Gastroesophageal sphincter (tissue), 4 donors: Measurements from ENCODE around the gene TTC23. TPM values are rescaled to one million over a fixed set of nuclear protein-coding genes. Genes with fewer than 3 reads are reported as not detected.
A peak's percentile ranks its signal among the peaks of the same experiment; 100 is the strongest.

ENCODE experiments used
- ATAC-seq: fragments of 150-250 bp; one replicate; pipeline ENCODE4 v1.9.1; 2016; ENCODE audit warnings: mild to moderate bottlenecking, moderate library complexity
- H3K27ac ChIP-seq, 4 donors: fragments of 200-600 bp; sonication (generic) in 3 of 4; 1 replicate in 3 of 4; 2 replicates in 1 of 4; pipeline ENCODE4 v1.5.1; 2016 to 2019
- H3K27me3 ChIP-seq: fragments of 200-600 bp; sonication (generic); one replicate; pipeline ENCODE4 v1.5.1; 2019
- H3K36me3 ChIP-seq, 2 donors: fragments of 200-600 bp; sonication (generic); one replicate each; pipeline ENCODE4 v1.5.1; 2019; ENCODE audit warnings: control low read depth in 1 of 2
- H3K4me1 ChIP-seq, 3 donors: fragments of 200-600 bp; sonication (generic); 1 replicate in 2 of 3; 2 replicates in 1 of 3; pipeline ENCODE4 v1.5.1; 2016 to 2019; ENCODE audit warnings: control low read depth in 2 of 3
- H3K4me3 ChIP-seq, 2 donors: fragments of 200-600 bp; sonication (generic); one replicate each; pipeline ENCODE4 v1.5.1; 2019; ENCODE audit warnings: mild to moderate bottlenecking in 1 of 2, moderate library complexity in 1 of 2
- H3K9me3 ChIP-seq, 3 donors: fragments of 200-600 bp; sonication (generic); one replicate each; pipeline ENCODE4 v1.5.1; 2017 to 2019; ENCODE audit warnings: control low read depth in 2 of 3
- CTCF ChIP-seq, 4 experiments: fragments of 200-600 bp in 2 of 4; fragments of 450-650 bp in 2 of 4; sonication (generic) in 1 of 4; IDR thresholded peaks; one replicate each; pipeline ENCODE4 v1.5.1; 2017 to 2019; ENCODE audit warnings: antibody characterized with exemption in 4 of 4, mild to moderate bottlenecking in 2 of 4, moderate library complexity in 2 of 4
- EP300 ChIP-seq: sonication (generic); formaldehyde crosslinking; IDR thresholded peaks from one replicate; pipeline ENCODE4 v1.6.1; 2017; ENCODE audit warnings: antibody characterized with exemption, mild to moderate bottlenecking
- POLR2A ChIP-seq, 2 donors: fragments of 450-650 bp; IDR thresholded peaks; one replicate each; pipeline ENCODE4 v1.6.1; 2017; ENCODE audit warnings: antibody characterized with exemption in 2 of 2, mild to moderate bottlenecking in 2 of 2, moderate library complexity in 1 of 2
- POLR2AphosphoS5 ChIP-seq: sonication (generic); formaldehyde crosslinking; IDR thresholded peaks from one replicate; pipeline ENCODE4 v1.6.1; 2017; ENCODE audit warnings: antibody characterized with exemption
- WGBS, 2 donors: methylation state at CpG; one replicate each; pipeline ENCODE4 v1.1.5; 2018; ENCODE audit warnings: low coverage in 1 of 2; 5-methylcytosine and 5-hydroxymethylcytosine counted together
- total RNA-seq, 4 donors: library from RNA; depleted of rRNA; stranded (reverse); fragments of >200 nt; gene quantifications; one replicate each; pipeline ENCODE4 v1.1.0, GENCODE V29; 2016

TTC23 gene
- total RNA-seq, 4 donors from 2014 or later = 13.7 to 33.3 (median 20.0) TPM

DNA sequence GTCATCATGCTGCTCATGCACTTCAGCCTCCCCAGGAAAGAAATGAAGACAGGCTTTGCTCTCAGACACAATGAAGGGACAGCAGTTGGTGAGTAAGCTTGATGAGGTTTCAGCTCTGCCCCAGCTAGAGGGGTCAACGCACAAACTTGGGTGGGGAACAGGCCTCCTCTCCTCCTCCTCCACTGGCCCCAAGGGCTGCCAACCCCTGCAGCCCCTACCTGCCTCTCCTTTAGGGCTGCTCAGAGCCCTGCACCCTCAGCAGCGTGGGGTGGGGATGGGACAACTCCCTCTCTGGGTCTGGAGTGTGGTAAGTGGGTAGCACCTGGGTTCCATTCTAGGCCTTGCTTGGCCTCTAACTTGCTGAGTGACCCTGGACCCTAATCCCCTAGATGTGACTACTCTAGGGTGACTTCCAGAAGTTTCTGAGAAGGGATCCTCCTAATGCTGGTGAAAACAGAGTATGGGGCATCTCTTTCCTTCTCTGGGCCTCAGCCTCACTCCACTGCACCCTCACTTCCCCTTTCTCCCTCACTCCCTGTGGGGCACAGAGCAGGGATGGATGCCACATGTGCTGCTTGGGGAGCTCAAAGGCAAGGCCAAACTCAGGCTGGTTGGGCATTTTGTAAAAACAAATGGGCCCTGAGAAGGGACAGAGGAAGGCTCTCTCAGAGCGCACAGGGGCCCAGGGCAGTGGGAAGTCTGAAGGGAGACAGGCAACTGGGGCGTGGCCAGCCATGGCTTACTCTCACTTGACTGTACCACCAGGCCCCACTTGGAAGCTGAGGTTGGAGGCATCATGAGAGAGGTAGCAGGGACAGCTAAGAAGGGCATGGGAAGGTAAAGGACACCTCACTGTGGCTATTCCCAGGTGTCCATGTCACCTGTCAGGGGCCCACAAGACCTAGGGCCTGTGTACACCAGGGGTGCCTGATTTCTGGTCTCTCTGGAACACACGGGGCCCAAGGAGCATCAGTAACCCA is 80.5 kb downstream of the TTC23 start:
- Histone ChIP-seq H3K27me3 (no peaks in the 10 kb centered on the region), H3K9me3 (no peaks in the 10 kb centered on the region), H3K36me3 (peaks cover 0 to 5% of the 10 kb centered on the region in 2 donors), H3K27ac (peak overlapping the region; percentile 92 to 100 (median 98)), H3K4me3 (no peak overlapping the region), H3K4me1 (peaks cover 12 to 81% (median 16%) of the 10 kb centered on the region in 3 donors)
- WGBS, 2 donors = 60% methylated on average over 2 of the region's 5 CpGs; no CpG with 5 or more reads in 1 of the 2 donors
- TF ChIP-seq POLR2AphosphoS5 = no peak
- no peak for ATAC-seq

GRCh38 chr15:99167640-99168039 is 81.7 kb downstream of the TTC23 start:
- no peak for TF ChIP-seq POLR2A (IDR thresholded peaks at IDR 0.05)
- no peak for ATAC-seq
- Histone ChIP-seq H3K9me3 (no peaks in the 10 kb centered on the region), H3K36me3 (peaks cover 0 to 7% of the 10 kb centered on the region in 2 donors), H3K27ac (peak overlapping the region; percentile 92 to 100 (median 98)), H3K27me3 (no peaks in the 10 kb centered on the region), H3K4me3 (no peak overlapping the region), H3K4me1 (peaks cover 12 to 69% (median 14%) of the 10 kb centered on the region in 3 donors)
- 50 to 75% methylated on average over 1 to 6 of the region's 6 CpGs for WGBS, 2 donors

DNA sequence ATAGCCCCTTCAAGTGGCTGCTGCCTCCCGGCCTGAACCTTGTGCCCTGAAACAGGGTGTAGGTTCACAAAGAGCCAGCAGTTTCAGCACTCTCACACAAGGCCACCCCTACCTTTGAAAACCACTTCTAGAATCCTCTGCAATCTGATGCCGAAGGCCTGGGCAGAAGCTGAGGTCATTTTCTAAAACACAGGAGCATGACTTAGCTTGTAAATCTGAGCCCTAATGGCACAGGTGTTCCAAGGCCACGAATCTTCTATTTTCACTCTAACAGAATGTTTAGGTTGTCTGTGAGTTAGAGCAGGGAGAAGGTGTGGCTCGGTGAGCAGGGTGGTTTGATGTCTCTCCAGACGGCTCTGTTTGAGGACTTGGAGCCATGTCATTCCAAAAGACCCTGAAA is 82.2 kb downstream of the TTC23 start:
- Histone ChIP-seq H3K27me3 (no peaks in the 10 kb centered on the region), H3K36me3 (peaks cover 0 to 11% of the 10 kb centered on the region in 2 donors), H3K4me1 (peaks cover 12 to 64% (median 14%) of the 10 kb centered on the region in 3 donors), H3K9me3 (no peaks in the 10 kb centered on the region), H3K27ac (peak overlapping the region; percentile 92 to 100 (median 98)), H3K4me3 (no peak overlapping the region)
- 25 to 56% methylated on average over 3 of the region's 5 CpGs for WGBS, 2 donors
- ATAC-seq = no peak
- TF ChIP-seq POLR2A (IDR thresholded peaks at IDR 0.05) = no peak
- no peak for TF ChIP-seq POLR2AphosphoS5
- TF ChIP-seq EP300 = no peak
- TF ChIP-seq CTCF (IDR thresholded peaks at IDR 0.05) = no peak

- Histone ChIP-seq H3K27ac (peak overlapping the region; percentile 92 to 100 (median 98)), H3K4me1 (peaks cover 12 to 54% (median 14%) of the 10 kb centered on the region in 3 donors), H3K27me3 (no peaks in the 10 kb centered on the region), H3K9me3 (no peaks in the 10 kb centered on the region), H3K4me3 (no peak overlapping the region), H3K36me3 (peaks cover 0 to 16% of the 10 kb centered on the region in 2 donors)
- 86 to 87% methylated on average over 9 to 20 of the region's 23 CpGs for WGBS, 2 donors
- no peak for TF ChIP-seq CTCF (IDR thresholded peaks at IDR 0.05)
- peak; percentile 28 for TF ChIP-seq POLR2AphosphoS5
- TF ChIP-seq EP300 = no peak
- no peak for TF ChIP-seq POLR2A (IDR thresholded peaks at IDR 0.05)
- no peak for ATAC-seq
Observed at GRCh38 chr15:99165956-99166689, 83.3 kb downstream of the TTC23 start.

- H3K4me1 ChIP-seq = peaks cover 9 to 45% (median 12%) of the 10 kb centered on the region in 3 donors
- H3K27me3 ChIP-seq = no peaks in the 10 kb centered on the region
- ATAC-seq = no peak
- peak overlapping the region in 3 of 4 donors; percentile 92 to 99 (median 98) for H3K27ac ChIP-seq
- H3K9me3 ChIP-seq = no peaks in the 10 kb centered on the region
- no peak overlapping the region for H3K4me3 ChIP-seq
- TF ChIP-seq CTCF (IDR thresholded peaks at IDR 0.05) = no peak
- no peak for TF ChIP-seq POLR2A (IDR thresholded peaks at IDR 0.05)
- no peak for TF ChIP-seq POLR2AphosphoS5
- no peak for TF ChIP-seq EP300
- 77 to 82% methylated on average over 3 of the region's 3 CpGs for WGBS, 2 donors
- H3K36me3 ChIP-seq = peaks cover 0 to 22% of the 10 kb centered on the region in 2 donors
Observed at GRCh38 chr15:99165020-99165790, 84.2 kb downstream of the TTC23 start.
